HPDE6-E6E7 (cell line): ENCODE measurements around the gene CUL4A.
"Not testable (repeated sequence)": the region's sequence is repeated elsewhere in the genome, so short reads cannot be mapped to it uniquely, and the experiment has no call there.

Experiments used
- DNase-seq: peaks from one replicate; pipeline ENCODE4 v3.0.0; 2011; ENCODE audit warnings: missing footprints; ENCODE audit errors: extremely low spot score

CUL4A gene

GRCh38 chr13:113291129-113291528 lies 81.7 kb downstream of the CUL4A start:
- DNase-seq, result no peak

DNA sequence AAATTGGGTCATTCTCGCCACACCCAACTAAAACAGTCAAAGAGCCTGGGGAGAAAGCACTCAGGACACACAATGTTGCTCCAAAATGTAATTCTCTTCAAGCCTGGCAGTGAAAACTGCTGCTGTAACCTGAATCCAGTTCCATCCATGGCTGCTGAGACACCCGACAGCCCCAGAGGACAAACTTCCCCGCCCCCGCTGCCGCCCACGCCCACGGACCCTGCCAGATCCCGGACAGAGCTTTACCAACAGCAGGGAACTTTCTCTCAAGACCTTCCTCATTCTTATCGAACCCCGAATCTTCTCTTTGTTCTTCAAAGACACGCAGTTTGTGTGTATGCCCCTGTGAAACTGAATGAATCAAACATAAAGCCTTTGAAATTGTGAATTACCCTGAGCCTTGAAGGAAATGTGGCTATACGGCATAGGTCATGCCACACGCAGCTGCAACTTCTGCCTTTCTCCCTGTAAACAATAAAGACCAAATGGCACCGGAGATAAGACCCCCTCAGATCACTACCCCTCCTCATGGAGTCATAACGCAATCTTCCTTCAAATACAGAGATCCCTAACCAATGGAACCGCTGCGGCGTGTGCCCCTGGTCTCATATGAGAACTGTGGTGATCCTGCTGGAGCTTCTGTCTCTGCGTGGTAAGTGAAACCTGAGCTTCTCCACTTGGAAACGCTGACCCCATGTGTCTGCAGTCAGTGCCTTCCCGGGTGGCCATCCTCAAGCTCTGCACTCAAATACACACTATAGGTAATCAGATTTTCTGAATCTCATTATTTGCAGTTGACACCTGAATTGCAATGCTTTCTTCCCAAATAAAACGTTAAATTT lies 82.8 kb downstream of the CUL4A start:
- no peak for DNase-seq

GRCh38 chr13:113293686-113294085 lies 84.3 kb downstream of the CUL4A start:
- no peak for DNase-seq

- DNase-seq, result no peak
Measured at GRCh38 chr13:113295776-113296175, 86.4 kb downstream of the CUL4A start.

- peak; percentile 91 for DNase-seq
Measured at GRCh38 chr13:113296823-113297369, 87.5 kb downstream of the CUL4A start, which contains the start of gene LAMP1. LAMP1 (plus strand) TSS chr13:113297239; CDS start chr13:113297435, 196 bp downstream.

DNA sequence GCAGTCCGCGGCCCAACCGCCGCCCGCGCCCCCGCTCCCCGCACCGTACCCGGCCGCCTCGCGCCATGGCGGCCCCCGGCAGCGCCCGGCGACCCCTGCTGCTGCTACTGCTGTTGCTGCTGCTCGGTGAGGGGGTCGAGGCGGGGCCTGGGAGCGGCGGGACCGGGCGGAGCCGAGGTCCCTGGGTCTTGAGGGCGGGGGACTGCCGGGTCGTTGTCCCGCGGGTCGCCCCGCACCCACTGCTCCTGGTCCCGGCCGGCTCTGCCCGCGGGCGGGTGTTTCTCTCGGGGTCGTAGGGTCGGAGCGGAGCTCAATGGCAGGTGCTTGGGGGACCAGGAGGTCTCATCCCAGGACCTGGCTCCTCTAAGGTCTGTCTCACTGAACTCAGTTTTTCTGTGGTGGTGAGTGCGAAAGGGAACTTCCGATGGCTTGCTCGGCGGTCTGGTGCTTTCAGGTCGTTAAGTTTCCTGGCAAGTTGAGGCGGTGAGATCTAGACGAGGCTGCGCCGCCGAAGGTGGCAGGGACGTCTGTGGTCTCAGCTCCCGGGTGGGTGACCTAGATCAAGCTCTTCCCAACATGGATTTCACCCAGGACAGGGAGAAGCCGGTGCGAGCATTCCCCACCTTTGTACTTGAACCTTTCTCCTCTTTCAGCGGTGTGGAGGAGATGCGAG lies 88.1 kb downstream of the CUL4A start:
- no peak for DNase-seq

- peak; percentile 62 for DNase-seq
Measured at GRCh38 chr13:113298043-113298945, 88.9 kb downstream of the CUL4A start.

DNA sequence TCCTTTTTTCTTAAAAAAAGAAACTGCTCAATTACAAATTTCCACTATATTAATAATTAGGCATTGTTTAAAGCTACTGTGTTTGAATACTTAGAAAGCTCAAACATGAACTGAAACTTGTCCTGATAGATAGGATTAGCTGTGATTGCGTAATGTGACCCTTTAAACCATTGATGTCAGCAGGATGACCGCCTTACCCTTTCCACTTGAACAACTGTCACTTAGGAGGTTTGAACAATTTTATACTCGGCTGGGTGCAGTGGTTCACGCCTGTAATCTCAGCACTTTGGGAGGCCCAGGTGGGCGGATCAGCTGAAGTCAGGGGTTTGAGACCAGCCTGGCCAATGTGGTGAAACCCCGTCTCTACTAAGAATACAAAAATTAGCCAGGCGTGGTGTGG lies 90.5 kb downstream of the CUL4A start:
- no peak for DNase-seq

GRCh38 chr13:113302986-113303385 lies 93.6 kb downstream of the CUL4A start:
- no peak for DNase-seq

GRCh38 chr13:113304121-113304520 lies 94.7 kb downstream of the CUL4A start:
- DNase-seq, result no peak

- DNase-seq, result peak; percentile 95
Measured at GRCh38 chr13:113305208-113305607, 95.8 kb downstream of the CUL4A start.

DNA sequence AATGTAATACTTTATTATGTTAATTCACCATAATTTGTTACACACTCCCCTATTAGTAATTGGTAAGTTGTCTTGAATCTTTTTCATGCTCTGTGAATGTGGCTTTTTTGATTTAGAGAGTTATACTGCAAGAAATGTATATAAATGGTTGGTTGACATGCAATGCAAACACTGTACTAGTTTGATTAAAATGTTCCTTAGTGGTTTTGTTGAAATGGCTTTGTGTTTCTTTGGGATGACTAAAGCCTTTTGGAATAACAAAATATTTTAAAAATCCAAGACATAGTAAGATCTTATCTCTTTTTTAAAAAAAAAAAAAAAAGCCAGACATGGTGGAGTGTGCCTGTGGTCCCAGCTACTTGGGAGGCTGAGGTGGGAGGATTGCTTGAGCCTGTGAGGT lies 98.1 kb downstream of the CUL4A start:
- no peak for DNase-seq

- DNase-seq, result no peak
Measured at GRCh38 chr13:113309473-113309872, 100.1 kb downstream of the CUL4A start.

GRCh38 chr13:113314112-113314511 lies 104.7 kb downstream of the CUL4A start:
- DNase-seq, result not testable (repeated sequence)

DNA sequence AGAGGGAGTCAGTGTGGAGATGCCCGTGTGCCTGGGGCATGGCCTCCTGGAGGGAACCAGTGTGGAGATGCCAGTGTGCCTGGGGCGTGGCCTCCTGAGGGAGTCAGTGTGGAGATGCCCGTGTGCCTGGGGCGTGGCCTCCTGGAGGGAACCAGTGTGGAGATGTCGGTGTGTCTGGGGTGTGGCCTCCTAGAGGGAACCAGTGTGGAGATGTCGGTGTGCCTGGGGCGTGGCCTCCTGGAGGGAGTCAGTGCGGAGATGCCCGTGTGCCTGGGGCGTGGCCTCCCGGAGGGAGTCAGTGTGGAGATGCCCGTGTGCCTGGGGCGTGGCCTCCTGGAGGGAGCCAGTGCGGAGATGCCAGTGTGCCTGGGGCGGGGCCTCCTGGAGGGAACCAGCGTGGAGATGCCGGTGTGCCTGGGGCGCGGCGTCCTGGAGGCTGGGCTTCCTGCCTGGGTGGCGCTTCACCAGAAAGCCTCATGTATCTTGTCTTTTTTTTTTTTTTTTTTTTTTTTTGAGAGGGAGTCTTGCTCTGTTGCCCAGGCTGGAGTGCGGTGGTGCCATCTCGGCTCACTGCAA lies 105.6 kb downstream of the CUL4A start:
- DNase-seq, result not testable (repeated sequence)

- no peak for DNase-seq
Measured at GRCh38 chr13:113315992-113316391, 106.6 kb downstream of the CUL4A start.
